GM19467 (cell line): ENCODE results near the gene STRIT1.

Source experiments
- ATAC-seq: cut with Tn5 transposase; IDR thresholded peaks from one replicate; pipeline ENCODE4 v1.9.1; 2021; ENCODE audit warnings: mild to moderate bottlenecking, moderate library complexity; ENCODE audit not compliant: unreplicated experiment

STRIT1 gene

GRCh38 chr3:155293516-155293915 lies at the start of gene STRIT1:
STRIT1 (minus strand) TSS chr3:155293683.
- ATAC-seq, result no peak

GRCh38 chr3:155342344-155342743 lies 48.9 kb upstream of the STRIT1 start:
- no peak for ATAC-seq

- ATAC-seq, result no peak
These were observed 45.6 kb upstream of the STRIT1 start for GRCh38 chr3:155339052-155339451.

GRCh38 chr3:155335724-155336354 lies 42.4 kb upstream of the STRIT1 start:
- ATAC-seq, result no peak

- peak; percentile 88 for ATAC-seq
These were observed 41.6 kb upstream of the STRIT1 start for GRCh38 chr3:155334914-155335723.

GRCh38 chr3:155334215-155334913 lies 40.9 kb upstream of the STRIT1 start:
- ATAC-seq, result no peak

- no peak for ATAC-seq
These were observed 39.2 kb upstream of the STRIT1 start for GRCh38 chr3:155332716-155333115.

GRCh38 chr3:155331078-155331477 lies 37.6 kb upstream of the STRIT1 start:
- ATAC-seq, result no peak

- no peak for ATAC-seq
These were observed 36.9 kb upstream of the STRIT1 start for GRCh38 chr3:155330370-155330769.

- no peak for ATAC-seq
These were observed 36.1 kb upstream of the STRIT1 start for GRCh38 chr3:155329513-155330048.

GRCh38 chr3:155327871-155328270 lies 34.4 kb upstream of the STRIT1 start:
- no peak for ATAC-seq

GRCh38 chr3:155327430-155327829 lies 33.9 kb upstream of the STRIT1 start:
- no peak for ATAC-seq

GRCh38 chr3:155326901-155327300 lies 33.4 kb upstream of the STRIT1 start:
- no peak for ATAC-seq

GRCh38 chr3:155326244-155326643 lies 32.8 kb upstream of the STRIT1 start:
- ATAC-seq, result no peak

- no peak for ATAC-seq
These were observed 31.9 kb upstream of the STRIT1 start for GRCh38 chr3:155325263-155325835.

GRCh38 chr3:155323063-155323666 lies 29.7 kb upstream of the STRIT1 start:
- ATAC-seq, result peak; percentile 90

GRCh38 chr3:155321418-155321817 lies 27.9 kb upstream of the STRIT1 start:
- ATAC-seq, result no peak

GRCh38 chr3:155320934-155321333 lies 27.5 kb upstream of the STRIT1 start:
- ATAC-seq, result no peak

GRCh38 chr3:155318740-155319139 lies 25.3 kb upstream of the STRIT1 start:
- ATAC-seq, result no peak

GRCh38 chr3:155317211-155317610 lies 23.7 kb upstream of the STRIT1 start:
- no peak for ATAC-seq

- ATAC-seq, result no peak
These were observed 22.9 kb upstream of the STRIT1 start for GRCh38 chr3:155316426-155316825.
